Hepatic stellate cell (primary cell): ENCODE results near the gene RNASE4.
A peak's percentile ranks its signal among the peaks of the same experiment; 100 is the strongest.
"Not testable (repeated sequence)": the region's sequence is repeated elsewhere in the genome, so short reads cannot be mapped to it uniquely, and the experiment has no call there.

Experiments used
- DNase-seq: peaks from one replicate; pipeline ENCODE4 v3.0.0; 2011; ENCODE audit warnings: low spot score

RNASE4 gene

GRCh38 chr14:20699931-20700330, 15.6 kb downstream of the RNASE4 start:
- DNase-seq = no peak

GRCh38 chr14:20700965-20701364, 16.6 kb downstream of the RNASE4 start:
- DNase-seq = not testable (repeated sequence)

- no peak for DNase-seq
Measured at GRCh38 chr14:20706657-20707355, 22.4 kb downstream of the RNASE4 start.

GRCh38 chr14:20707622-20708021, 23.3 kb downstream of the RNASE4 start:
- DNase-seq = peak; percentile 16

GRCh38 chr14:20711261-20711660, 26.9 kb downstream of the RNASE4 start:
- no peak for DNase-seq

- no peak for DNase-seq
Measured at GRCh38 chr14:20711685-20712084, 27.3 kb downstream of the RNASE4 start.

GRCh38 chr14:20712904-20713303, 28.5 kb downstream of the RNASE4 start:
- no peak for DNase-seq

GRCh38 chr14:20714593-20715250, 30.4 kb downstream of the RNASE4 start:
- peak; percentile 32 for DNase-seq

GRCh38 chr14:20719777-20720176, 35.4 kb downstream of the RNASE4 start:
- no peak for DNase-seq

- DNase-seq = no peak
Measured at GRCh38 chr14:20720741-20721140, 36.4 kb downstream of the RNASE4 start.

GRCh38 chr14:20722016-20722415, 37.7 kb downstream of the RNASE4 start:
- DNase-seq = no peak

GRCh38 chr14:20723488-20723887, 39.1 kb downstream of the RNASE4 start:
- no peak for DNase-seq

- DNase-seq = not testable (repeated sequence)
Measured at GRCh38 chr14:20726121-20726520, 41.8 kb downstream of the RNASE4 start.

- DNase-seq = no peak
Measured at GRCh38 chr14:20726531-20726930, 42.2 kb downstream of the RNASE4 start.

- DNase-seq = no peak
Measured at GRCh38 chr14:20730891-20731290, 46.5 kb downstream of the RNASE4 start.

- DNase-seq = no peak
Measured at GRCh38 chr14:20732477-20732876, 48.1 kb downstream of the RNASE4 start.

- no peak for DNase-seq
Measured at GRCh38 chr14:20732979-20733635, 48.7 kb downstream of the RNASE4 start.

GRCh38 chr14:20733684-20734429, 49.5 kb downstream of the RNASE4 start:
- DNase-seq = no peak

GRCh38 chr14:20734430-20734806, 50.1 kb downstream of the RNASE4 start:
- DNase-seq = no peak

- DNase-seq = not testable (repeated sequence)
Measured at GRCh38 chr14:20738292-20738691, 53.9 kb downstream of the RNASE4 start.

- DNase-seq = no peak
Measured at GRCh38 chr14:20742132-20742531, 57.8 kb downstream of the RNASE4 start.

GRCh38 chr14:20743556-20743955, 59.2 kb downstream of the RNASE4 start:
- no peak for DNase-seq
